ENCODE results near the gene MANSC4. TPM values are rescaled to one million over a fixed set of nuclear protein-coding genes. Genes with fewer than 3 reads are reported as not detected.

The MANSC4 gene
- total RNA-seq, 1 experiment from 2014 or later: not detected

DNA sequence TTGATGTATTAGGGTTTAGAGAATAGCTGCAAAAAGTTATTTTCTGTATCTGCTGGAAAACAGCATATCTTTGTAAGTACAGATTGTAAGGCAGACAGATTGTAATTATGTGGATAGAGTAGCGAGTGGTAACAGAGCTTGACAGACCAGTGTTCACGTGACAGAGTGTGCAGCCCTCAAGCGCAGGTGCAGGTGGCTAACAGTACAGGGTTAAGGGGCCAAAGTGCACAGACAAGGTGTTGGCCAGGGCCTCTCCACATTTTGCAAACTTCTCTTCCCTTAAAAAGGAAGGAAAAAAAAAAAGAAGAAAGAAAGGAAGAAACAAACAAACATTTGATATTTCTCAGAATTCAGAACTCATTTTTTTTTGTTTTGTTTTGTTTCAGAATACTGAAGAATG is 25.2 kb downstream of the MANSC4 start:
- no TSS peak for BruUV-seq (replicated peaks)
- Histone ChIP-seq H3K4me1 (ENCODE audit: control insufficient read depth, insufficient read depth, low read length) (no peaks in the 10 kb centered on the region), H3K9me3 (ENCODE audit: control insufficient read depth, insufficient read depth, low read depth, low read length) (no peaks in the 10 kb centered on the region), H3K27ac (ENCODE audit: low read length) (no peak overlapping the region), H3K4me3 (ENCODE audit: low read depth in 2 of 2, low read length in 2 of 2) (no peak overlapping the region), H3K27me3 (ENCODE audit: control insufficient read depth, insufficient read depth, low read length) (no peaks in the 10 kb centered on the region), H3K36me3 (ENCODE audit: control insufficient read depth, insufficient read depth, low read length) (peaks cover 14% of the 10 kb centered on the region)
- DNase-seq (ENCODE audit: low read depth, low spot score) (no peak), ATAC-seq (no peak)
- POLR2A ChIA-PET: interaction anchor here (0.6 kb wide), 1 partner anchor 23 kb away, joined by 6 read pairs; no protein-coding TSS in a partner anchor
- in situ Hi-C loops (cut with HindIII; ENCODE audit: low pct_unique_long_range_greater_than_20kb, low sequenced_read_pairs) (no loop called here), intact Hi-C loops (cut with micrococcal nuclease; ENCODE audit: unreplicated experiment) (no loop called here)
- CTCF ChIA-PET: no interaction called here
- TF ChIP-seq POLR2AphosphoS5 (IDR thresholded peaks at IDR 0.05; ENCODE audit: low read depth, low read length): no peak
- TF ChIP-seq REST (IDR thresholded peaks at IDR 0.05; ENCODE audit: insufficient read depth in 1 of 2, low read depth in 2 of 2, low read length in 1 of 2): no peak
- TF ChIP-seq SIN3A (IDR thresholded peaks at IDR 0.05; ENCODE audit: borderline replicate concordance, insufficient read depth, low read depth, low read length): no peak
- TF ChIP-seq, protein P1, sequence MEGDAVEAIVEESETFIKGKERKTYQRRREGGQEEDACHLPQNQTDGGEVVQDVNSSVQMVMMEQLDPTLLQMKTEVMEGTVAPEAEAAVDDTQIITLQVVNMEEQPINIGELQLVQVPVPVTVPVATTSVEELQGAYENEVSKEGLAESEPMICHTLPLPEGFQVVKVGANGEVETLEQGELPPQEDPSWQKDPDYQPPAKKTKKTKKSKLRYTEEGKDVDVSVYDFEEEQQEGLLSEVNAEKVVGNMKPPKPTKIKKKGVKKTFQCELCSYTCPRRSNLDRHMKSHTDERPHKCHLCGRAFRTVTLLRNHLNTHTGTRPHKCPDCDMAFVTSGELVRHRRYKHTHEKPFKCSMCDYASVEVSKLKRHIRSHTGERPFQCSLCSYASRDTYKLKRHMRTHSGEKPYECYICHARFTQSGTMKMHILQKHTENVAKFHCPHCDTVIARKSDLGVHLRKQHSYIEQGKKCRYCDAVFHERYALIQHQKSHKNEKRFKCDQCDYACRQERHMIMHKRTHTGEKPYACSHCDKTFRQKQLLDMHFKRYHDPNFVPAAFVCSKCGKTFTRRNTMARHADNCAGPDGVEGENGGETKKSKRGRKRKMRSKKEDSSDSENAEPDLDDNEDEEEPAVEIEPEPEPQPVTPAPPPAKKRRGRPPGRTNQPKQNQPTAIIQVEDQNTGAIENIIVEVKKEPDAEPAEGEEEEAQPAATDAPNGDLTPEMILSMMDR (IDR thresholded peaks at IDR 0.05): no peak
- TF ChIP-seq TCF7L2 (IDR thresholded peaks at IDR 0.05; ENCODE audit: low read depth, low read length): no peak

- BruUV-seq (replicated peaks): no TSS peak
- Histone ChIP-seq H3K9me3 (ENCODE audit: control insufficient read depth, insufficient read depth, low read depth, low read length) (no peaks in the 10 kb centered on the region), H3K4me3 (ENCODE audit: low read depth in 2 of 2, low read length in 2 of 2) (no peak overlapping the region), H3K36me3 (ENCODE audit: control insufficient read depth, insufficient read depth, low read length) (peaks cover 17% of the 10 kb centered on the region), H3K4me1 (ENCODE audit: control insufficient read depth, insufficient read depth, low read length) (peaks cover 13% of the 10 kb centered on the region), H3K27ac (ENCODE audit: low read length) (no peak overlapping the region), H3K27me3 (ENCODE audit: control insufficient read depth, insufficient read depth, low read length) (no peaks in the 10 kb centered on the region)
- intact Hi-C loops (cut with micrococcal nuclease; ENCODE audit: unreplicated experiment): no loop called here
- DNase-seq (ENCODE audit: low read depth, low spot score) (no peak), ATAC-seq (no peak)
- CTCF ChIA-PET: no interaction called here
- POLR2A ChIA-PET: no interaction called here
- TF ChIP-seq REST (IDR thresholded peaks at IDR 0.05; ENCODE audit: insufficient read depth in 1 of 2, low read depth in 2 of 2, low read length in 1 of 2): no peak
- no peak for TF ChIP-seq SIN3A (IDR thresholded peaks at IDR 0.05; ENCODE audit: borderline replicate concordance, insufficient read depth, low read depth, low read length)
- TF ChIP-seq POLR2AphosphoS5 (IDR thresholded peaks at IDR 0.05; ENCODE audit: low read depth, low read length): no peak
- TF ChIP-seq TCF7L2 (IDR thresholded peaks at IDR 0.05; ENCODE audit: low read depth, low read length): no peak
- TF ChIP-seq, protein P1 (IDR thresholded peaks at IDR 0.05): no peak
- in situ Hi-C loops (cut with HindIII; ENCODE audit: low pct_unique_long_range_greater_than_20kb, low sequenced_read_pairs): no loop called here
Measured at GRCh38 chr12:27751386-27752047, 28.5 kb downstream of the MANSC4 start.
